ENCODE data around the gene ZNF804B. TPM values are rescaled to one million over a fixed set of nuclear protein-coding genes. Genes with fewer than 3 reads are reported as not detected.

Gene ZNF804B
- total RNA-seq, 1 experiment from 2014 or later = not detected

- Histone ChIP-seq H3K27me3 (ENCODE audit: insufficient read depth, low read depth) (no peaks in the 10 kb centered on the region), H3K9me2 (ENCODE audit: insufficient read depth) (no peaks in the 10 kb centered on the region), H3K4me3 (no peak overlapping the region), H3K9me3 (ENCODE audit: insufficient read depth, low read depth) (no peaks in the 10 kb centered on the region), H3K36me3 (ENCODE audit: low read depth) (no peaks in the 10 kb centered on the region), H2AFZ (no peak overlapping the region), H3F3A (ENCODE audit: insufficient read depth, low read depth) (no peaks in the 10 kb centered on the region), H3K27ac (no peak overlapping the region), H3K4me1 (replicated peaks; ENCODE audit: insufficient read depth) (no peaks in the 10 kb centered on the region), H4K20me1 (ENCODE audit: insufficient read depth) (no peaks in the 10 kb centered on the region), H3K79me2 (ENCODE audit: low read depth) (no peaks in the 10 kb centered on the region), H3K4me2 (no peak overlapping the region)
- CTCF ChIA-PET = no interaction called here
- no peak for TF ChIP-seq EZH2 (IDR thresholded peaks at IDR 0.05; ENCODE audit: low read depth)
- TF ChIP-seq CTCF (conservative IDR thresholded peaks at IDR 0.05) = no peak
- POLR2A ChIA-PET (ENCODE audit: unreplicated experiment) = no interaction called here
- intact Hi-C loops (cut with micrococcal nuclease; ENCODE audit: unreplicated experiment) = no loop called here
- BruUV-seq (replicated peaks) = no TSS peak
- DNase-seq = no peak
Observed at GRCh38 chr7:89133357-89133756, 373.9 kb downstream of the ZNF804B start.

- Histone ChIP-seq H3F3A (ENCODE audit: insufficient read depth, low read depth) (no peaks in the 10 kb centered on the region), H3K4me3 (no peak overlapping the region), H3K27me3 (ENCODE audit: insufficient read depth, low read depth) (no peaks in the 10 kb centered on the region), H3K36me3 (ENCODE audit: low read depth) (no peaks in the 10 kb centered on the region), H3K27ac (no peak overlapping the region), H3K79me2 (ENCODE audit: low read depth) (no peaks in the 10 kb centered on the region), H3K9me2 (ENCODE audit: insufficient read depth) (no peaks in the 10 kb centered on the region), H4K20me1 (ENCODE audit: insufficient read depth) (no peaks in the 10 kb centered on the region), H3K4me2 (no peak overlapping the region), H2AFZ (no peak overlapping the region), H3K4me1 (replicated peaks; ENCODE audit: insufficient read depth) (no peaks in the 10 kb centered on the region), H3K9me3 (ENCODE audit: insufficient read depth, low read depth) (no peaks in the 10 kb centered on the region)
- DNase-seq = no peak
- CTCF ChIA-PET = no interaction called here
- POLR2A ChIA-PET (ENCODE audit: unreplicated experiment) = no interaction called here
- no TSS peak for BruUV-seq (replicated peaks)
- intact Hi-C loops (cut with micrococcal nuclease; ENCODE audit: unreplicated experiment) = no loop called here
- TF ChIP-seq EZH2 (IDR thresholded peaks at IDR 0.05; ENCODE audit: low read depth) = no peak
- no peak for TF ChIP-seq CTCF (conservative IDR thresholded peaks at IDR 0.05)
Observed at GRCh38 chr7:89133819-89134218, 374.3 kb downstream of the ZNF804B start.

- Histone ChIP-seq H3K27me3 (ENCODE audit: insufficient read depth, low read depth) (no peaks in the 10 kb centered on the region), H3K36me3 (ENCODE audit: low read depth) (no peaks in the 10 kb centered on the region), H3F3A (ENCODE audit: insufficient read depth, low read depth) (no peaks in the 10 kb centered on the region), H3K9me2 (ENCODE audit: insufficient read depth) (no peaks in the 10 kb centered on the region), H3K4me2 (no peak overlapping the region), H3K4me3 (no peak overlapping the region), H3K9me3 (ENCODE audit: insufficient read depth, low read depth) (no peaks in the 10 kb centered on the region), H3K79me2 (ENCODE audit: low read depth) (no peaks in the 10 kb centered on the region), H3K4me1 (replicated peaks; ENCODE audit: insufficient read depth) (no peaks in the 10 kb centered on the region), H4K20me1 (ENCODE audit: insufficient read depth) (no peaks in the 10 kb centered on the region), H2AFZ (no peak overlapping the region), H3K27ac (no peak overlapping the region)
- ChIA-PET CTCF (no interaction called here), POLR2A (ENCODE audit: unreplicated experiment) (interaction anchor here (0.6 kb wide), 1 partner anchor 1742 kb away, joined by 3 read pairs; no protein-coding TSS in a partner anchor)
- intact Hi-C loops (cut with micrococcal nuclease; ENCODE audit: unreplicated experiment) = no loop called here
- no TSS peak for BruUV-seq (replicated peaks)
- TF ChIP-seq CTCF (conservative IDR thresholded peaks at IDR 0.05) (no peak), EZH2 (IDR thresholded peaks at IDR 0.05; ENCODE audit: low read depth) (no peak)
- no peak for DNase-seq
Observed at GRCh38 chr7:89145801-89146200, 386.3 kb downstream of the ZNF804B start.
